GM13977 (cell line): ENCODE measurements around the gene ACAP3.

Experiments used
- DNase-seq: peaks from one replicate; pipeline ENCODE4 v3.0.0; 2012; ENCODE audit warnings: low spot score
- CTCF ChIP-seq: IDR thresholded peaks from 2 replicates; pipeline ENCODE4 v1.5.1; 2012; ENCODE audit warnings: mild to moderate bottlenecking, control low read depth; ENCODE audit not compliant: insufficient read depth; ENCODE audit errors: extremely low read depth, missing control alignments
- in situ Hi-C: fragments of 300-500 bp; cut with MboI; formaldehyde crosslinking; loops from one replicate; pipeline ENCODE4 v1.12.0; 2022; ENCODE audit warnings: low sequenced_read_pairs, low pct_unique_long_range_greater_than_20kb, mixed read lengths, inconsistent platforms; ENCODE audit not compliant: unreplicated experiment

The ACAP3 gene

GRCh38 chr1:1338278-1338677, 30.5 kb upstream of the ACAP3 start:
- in situ Hi-C loops: no loop called here
- TF ChIP-seq CTCF: no peak

GRCh38 chr1:1337793-1338147, 30.0 kb upstream of the ACAP3 start:
- no peak for TF ChIP-seq CTCF
- peak; percentile 83 for DNase-seq
- in situ Hi-C loops: no loop called here

More at GRCh38 chr1:1338278-1338677, 30.5 kb upstream of the ACAP3 start:
- DNase-seq: no peak

GRCh38 chr1:1336931-1337792, 29.4 kb upstream of the ACAP3 start:
- no peak for TF ChIP-seq CTCF
- no peak for DNase-seq
- in situ Hi-C loops: no loop called here

GRCh38 chr1:1336446-1336845, 28.7 kb upstream of the ACAP3 start:
- in situ Hi-C loops: no loop called here
- DNase-seq: no peak

GRCh38 chr1:1335792-1336248, 28.1 kb upstream of the ACAP3 start:
- DNase-seq: no peak
- TF ChIP-seq CTCF: no peak
- in situ Hi-C loops: no loop called here

More at GRCh38 chr1:1336446-1336845, 28.7 kb upstream of the ACAP3 start:
- no peak for TF ChIP-seq CTCF

GRCh38 chr1:1335283-1335682, 27.6 kb upstream of the ACAP3 start:
- no peak for TF ChIP-seq CTCF
- in situ Hi-C loops: no loop called here
- DNase-seq: no peak
